ENCODE data around the gene CERS3.

- TF ChIP-seq, protein P1, sequence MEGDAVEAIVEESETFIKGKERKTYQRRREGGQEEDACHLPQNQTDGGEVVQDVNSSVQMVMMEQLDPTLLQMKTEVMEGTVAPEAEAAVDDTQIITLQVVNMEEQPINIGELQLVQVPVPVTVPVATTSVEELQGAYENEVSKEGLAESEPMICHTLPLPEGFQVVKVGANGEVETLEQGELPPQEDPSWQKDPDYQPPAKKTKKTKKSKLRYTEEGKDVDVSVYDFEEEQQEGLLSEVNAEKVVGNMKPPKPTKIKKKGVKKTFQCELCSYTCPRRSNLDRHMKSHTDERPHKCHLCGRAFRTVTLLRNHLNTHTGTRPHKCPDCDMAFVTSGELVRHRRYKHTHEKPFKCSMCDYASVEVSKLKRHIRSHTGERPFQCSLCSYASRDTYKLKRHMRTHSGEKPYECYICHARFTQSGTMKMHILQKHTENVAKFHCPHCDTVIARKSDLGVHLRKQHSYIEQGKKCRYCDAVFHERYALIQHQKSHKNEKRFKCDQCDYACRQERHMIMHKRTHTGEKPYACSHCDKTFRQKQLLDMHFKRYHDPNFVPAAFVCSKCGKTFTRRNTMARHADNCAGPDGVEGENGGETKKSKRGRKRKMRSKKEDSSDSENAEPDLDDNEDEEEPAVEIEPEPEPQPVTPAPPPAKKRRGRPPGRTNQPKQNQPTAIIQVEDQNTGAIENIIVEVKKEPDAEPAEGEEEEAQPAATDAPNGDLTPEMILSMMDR (conservative IDR thresholded peaks at IDR 0.05): no peak
- TF ChIP-seq ZFX (IDR thresholded peaks at IDR 0.05): no peak
Measured at GRCh38 chr15:100439514-100439913, 89.2 kb downstream of the CERS3 start.

Measured in C4-2B (cell line).